NB4 (cell line): ENCODE measurements around the gene WDR31.
A peak's percentile ranks its signal among the peaks of the same experiment; 100 is the strongest.

Source experiments
- CTCF ChIP-seq: IDR thresholded peaks from one replicate; pipeline ENCODE4 v1.5.1; 2012; ENCODE audit warnings: low read depth, low read length
- POLR2A ChIP-seq: IDR thresholded peaks from 2 replicates; pipeline ENCODE4 v1.6.1; 2011; ENCODE audit warnings: mild to moderate bottlenecking; ENCODE audit not compliant: insufficient read length; ENCODE audit errors: extremely low read depth

- TF ChIP-seq CTCF (peak; percentile 29), POLR2A (no peak)
Measured at GRCh38 chr9:113355040-113355596, 15.0 kb upstream of the WDR31 start.
